Astrocyte (in vitro differentiated cells and primary cell): ENCODE data around the gene ZNF211.

Experiments used
- EZH2 ChIP-seq: IDR thresholded peaks from 2 replicates; pipeline ENCODE4 v1.6.1; 2012; ENCODE audit warnings: mild to moderate bottlenecking, low read length, inconsistent platforms; ENCODE audit not compliant: insufficient read depth
- TF ChIP-seq, protein P1 (sequence below): IDR thresholded peaks from 2 replicates; pipeline ENCODE4 v1.5.1; 2011; ENCODE audit warnings: low read depth, mild to moderate bottlenecking, inconsistent platforms, low read length, moderate library complexity; ENCODE audit not compliant: insufficient read depth

DNA sequence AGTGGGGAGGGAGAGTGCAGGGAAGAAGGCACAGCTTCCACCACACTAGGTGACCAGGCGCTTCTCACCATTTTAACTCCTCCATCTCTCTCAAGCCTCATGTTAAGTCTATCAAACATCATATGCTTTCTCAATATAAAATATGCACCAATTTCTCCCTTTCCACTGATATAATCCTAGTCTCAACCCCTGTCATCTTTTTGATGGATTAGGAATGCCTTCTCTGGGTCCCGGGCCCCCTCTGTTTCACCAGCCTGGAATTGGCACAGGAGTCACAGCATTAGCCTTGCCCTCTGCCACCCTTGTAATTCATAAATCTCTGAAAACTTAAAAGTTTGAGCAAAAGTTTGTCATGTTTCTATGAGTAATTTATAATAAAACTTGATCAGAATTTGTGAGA is 35.7 kb downstream of the ZNF211 start, which contains the start of gene ZSCAN4:
- TF ChIP-seq, protein P1, sequence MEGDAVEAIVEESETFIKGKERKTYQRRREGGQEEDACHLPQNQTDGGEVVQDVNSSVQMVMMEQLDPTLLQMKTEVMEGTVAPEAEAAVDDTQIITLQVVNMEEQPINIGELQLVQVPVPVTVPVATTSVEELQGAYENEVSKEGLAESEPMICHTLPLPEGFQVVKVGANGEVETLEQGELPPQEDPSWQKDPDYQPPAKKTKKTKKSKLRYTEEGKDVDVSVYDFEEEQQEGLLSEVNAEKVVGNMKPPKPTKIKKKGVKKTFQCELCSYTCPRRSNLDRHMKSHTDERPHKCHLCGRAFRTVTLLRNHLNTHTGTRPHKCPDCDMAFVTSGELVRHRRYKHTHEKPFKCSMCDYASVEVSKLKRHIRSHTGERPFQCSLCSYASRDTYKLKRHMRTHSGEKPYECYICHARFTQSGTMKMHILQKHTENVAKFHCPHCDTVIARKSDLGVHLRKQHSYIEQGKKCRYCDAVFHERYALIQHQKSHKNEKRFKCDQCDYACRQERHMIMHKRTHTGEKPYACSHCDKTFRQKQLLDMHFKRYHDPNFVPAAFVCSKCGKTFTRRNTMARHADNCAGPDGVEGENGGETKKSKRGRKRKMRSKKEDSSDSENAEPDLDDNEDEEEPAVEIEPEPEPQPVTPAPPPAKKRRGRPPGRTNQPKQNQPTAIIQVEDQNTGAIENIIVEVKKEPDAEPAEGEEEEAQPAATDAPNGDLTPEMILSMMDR = no peak
- no peak for TF ChIP-seq EZH2
